ENCODE data around the gene NRN1. TPM values are rescaled to one million over a fixed set of nuclear protein-coding genes. Genes with fewer than 3 reads are reported as not detected.

The NRN1 gene, protein sequence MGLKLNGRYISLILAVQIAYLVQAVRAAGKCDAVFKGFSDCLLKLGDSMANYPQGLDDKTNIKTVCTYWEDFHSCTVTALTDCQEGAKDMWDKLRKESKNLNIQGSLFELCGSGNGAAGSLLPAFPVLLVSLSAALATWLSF
- total RNA-seq, result 1 to 10 TPM in 2 of 4 donors, under 1 TPM in 2; 0.19 to 7.1 (median 3.7) TPM

DNA sequence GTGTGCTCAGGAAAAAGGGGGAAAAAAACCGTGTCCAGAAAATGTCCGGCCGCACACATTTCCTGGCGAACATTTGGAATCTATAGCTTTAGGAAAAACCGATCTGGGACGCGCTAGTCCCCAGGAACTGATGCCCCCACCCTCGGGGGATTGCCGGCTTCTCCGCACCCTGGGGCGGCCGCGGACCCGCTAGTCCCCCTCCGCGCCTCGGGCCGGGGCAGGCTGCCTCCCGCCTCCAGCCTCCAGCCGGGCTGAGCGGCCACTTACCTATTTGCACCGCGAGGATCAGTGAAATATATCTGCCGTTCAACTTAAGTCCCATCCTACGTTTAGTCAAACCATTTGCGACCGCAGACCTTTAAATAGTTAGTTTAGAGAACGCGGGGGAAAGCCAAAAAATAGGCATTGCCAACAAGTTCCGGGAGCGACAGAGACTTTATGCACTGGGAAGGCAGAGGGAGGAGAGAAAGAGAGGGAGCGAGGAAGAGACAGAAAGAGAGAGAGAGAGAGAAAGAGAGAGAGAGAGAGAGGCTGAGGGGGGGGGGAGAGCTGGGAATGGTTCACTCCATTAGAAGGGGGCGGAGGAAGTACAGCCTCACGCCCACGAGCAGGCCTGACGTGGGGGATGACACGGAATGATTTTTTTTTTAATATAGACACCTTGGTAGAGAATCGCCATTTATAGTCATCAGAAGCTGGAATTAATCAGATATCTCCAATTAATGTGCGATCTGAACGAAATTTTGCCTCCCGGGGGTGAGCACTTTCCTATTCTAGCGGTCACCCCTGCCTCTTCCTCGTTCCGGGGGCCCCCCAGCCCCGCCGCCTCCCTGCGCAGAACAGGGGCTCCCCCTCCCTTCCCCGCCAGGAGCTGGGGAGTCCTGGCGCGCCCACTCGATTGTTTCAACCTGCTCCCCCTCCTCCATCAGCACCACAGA is at the start of gene NRN1:
TSS of gene NRN1 (minus strand) at position 498 of the 938 bp plus-strand sequence. CDS start at position 322, 176 bp downstream.
- H3K27me3 ChIP-seq, result peaks cover 32 to 99% (median 69%) of the 10 kb centered on the region in 4 donors
- 6 to 8% methylated on average over 16 to 27 of the region's 51 CpGs for WGBS, 2 donors
- intact Hi-C loops (cut with DNase I), result no loop called here
- H3K9me3 ChIP-seq, result peaks cover 0 to 6% (median 3%) of the 10 kb centered on the region in 3 donors
- peak within 1 kb of the TSS; percentile 22 to 85 (median 66) for H3K27ac ChIP-seq
- DNase-seq, result no peak
- H3K4me3 ChIP-seq, result peak within 1 kb of the TSS; percentile 16 to 64 (median 43)
- TF ChIP-seq POLR2A (IDR thresholded peaks at IDR 0.05), result no peak
- TF ChIP-seq, protein P1, sequence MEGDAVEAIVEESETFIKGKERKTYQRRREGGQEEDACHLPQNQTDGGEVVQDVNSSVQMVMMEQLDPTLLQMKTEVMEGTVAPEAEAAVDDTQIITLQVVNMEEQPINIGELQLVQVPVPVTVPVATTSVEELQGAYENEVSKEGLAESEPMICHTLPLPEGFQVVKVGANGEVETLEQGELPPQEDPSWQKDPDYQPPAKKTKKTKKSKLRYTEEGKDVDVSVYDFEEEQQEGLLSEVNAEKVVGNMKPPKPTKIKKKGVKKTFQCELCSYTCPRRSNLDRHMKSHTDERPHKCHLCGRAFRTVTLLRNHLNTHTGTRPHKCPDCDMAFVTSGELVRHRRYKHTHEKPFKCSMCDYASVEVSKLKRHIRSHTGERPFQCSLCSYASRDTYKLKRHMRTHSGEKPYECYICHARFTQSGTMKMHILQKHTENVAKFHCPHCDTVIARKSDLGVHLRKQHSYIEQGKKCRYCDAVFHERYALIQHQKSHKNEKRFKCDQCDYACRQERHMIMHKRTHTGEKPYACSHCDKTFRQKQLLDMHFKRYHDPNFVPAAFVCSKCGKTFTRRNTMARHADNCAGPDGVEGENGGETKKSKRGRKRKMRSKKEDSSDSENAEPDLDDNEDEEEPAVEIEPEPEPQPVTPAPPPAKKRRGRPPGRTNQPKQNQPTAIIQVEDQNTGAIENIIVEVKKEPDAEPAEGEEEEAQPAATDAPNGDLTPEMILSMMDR (IDR thresholded peaks at IDR 0.05), result no peak
- peaks cover 27 to 71% (median 38%) of the 10 kb centered on the region in 3 donors for H3K4me1 ChIP-seq
- no peaks in the 10 kb centered on the region for H3K36me3 ChIP-seq

DNA sequence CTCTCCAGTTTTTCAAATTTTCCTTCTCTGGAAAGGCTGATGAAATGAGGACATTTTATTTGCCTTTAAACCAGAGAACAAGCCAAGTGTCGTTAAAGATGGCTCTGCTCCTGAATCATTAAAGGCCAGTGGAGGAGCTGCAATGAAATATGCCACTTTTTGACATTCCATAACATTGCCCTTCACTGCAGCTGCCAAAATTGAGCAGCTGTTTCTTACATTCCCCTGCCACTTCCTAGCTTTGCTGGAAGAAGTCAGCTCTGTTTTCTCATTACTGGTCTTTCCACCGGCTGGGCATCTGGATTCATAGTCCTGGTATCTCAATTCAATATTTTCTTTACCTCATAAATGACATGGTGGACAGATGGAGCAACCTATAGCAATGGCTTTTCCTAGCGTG is 45.5 kb upstream of the NRN1 start:
- DNase-seq, result no peak
- intact Hi-C loops (cut with DNase I), result no loop called here

DNA sequence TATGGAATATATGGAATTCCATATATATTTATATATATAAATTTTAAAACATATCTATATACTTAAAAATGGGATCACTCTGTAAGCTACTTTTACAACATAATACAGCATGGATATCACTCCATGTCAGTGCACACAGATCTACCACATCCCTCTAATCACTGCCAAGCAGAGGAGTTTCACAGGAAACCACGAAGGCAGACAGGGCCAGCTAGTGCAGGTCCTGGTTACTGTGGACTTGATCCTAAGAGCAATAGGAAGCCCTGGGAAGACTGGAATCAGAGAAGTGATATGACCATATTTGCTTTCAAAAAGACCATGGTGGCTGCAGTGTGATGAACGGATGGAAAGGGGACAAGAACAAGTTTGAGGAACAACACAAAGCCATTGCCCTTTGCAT is 40.0 kb upstream of the NRN1 start:
- Histone ChIP-seq H3K9me3 (no peaks in the 10 kb centered on the region), H3K27me3 (peaks cover 0 to 18% (median 0%) of the 10 kb centered on the region in 4 donors), H3K4me3 (no peak overlapping the region), H3K4me1 (no peaks in the 10 kb centered on the region), H3K36me3 (no peaks in the 10 kb centered on the region), H3K27ac (no peak overlapping the region)
- no peak for DNase-seq
- intact Hi-C loops (cut with DNase I), result no loop called here
- WGBS, 2 donors, result 66 to 67% methylated on average over 2 of the region's 2 CpGs
- TF ChIP-seq, protein P1 (IDR thresholded peaks at IDR 0.05), result no peak

More for the DNA sequence above, 45.5 kb upstream of the NRN1 start:
- Histone ChIP-seq H3K9me3 (no peaks in the 10 kb centered on the region), H3K27me3 (peaks cover 0 to 31% (median 0%) of the 10 kb centered on the region in 4 donors), H3K4me3 (no peak overlapping the region), H3K4me1 (no peaks in the 10 kb centered on the region), H3K27ac (no peak overlapping the region), H3K36me3 (no peaks in the 10 kb centered on the region)
- TF ChIP-seq, protein P1 (IDR thresholded peaks at IDR 0.05), result no peak
- TF ChIP-seq POLR2A (IDR thresholded peaks at IDR 0.05), result no peak
- 65 to 69% methylated on average over 3 of the region's 3 CpGs for WGBS, 2 donors

DNA sequence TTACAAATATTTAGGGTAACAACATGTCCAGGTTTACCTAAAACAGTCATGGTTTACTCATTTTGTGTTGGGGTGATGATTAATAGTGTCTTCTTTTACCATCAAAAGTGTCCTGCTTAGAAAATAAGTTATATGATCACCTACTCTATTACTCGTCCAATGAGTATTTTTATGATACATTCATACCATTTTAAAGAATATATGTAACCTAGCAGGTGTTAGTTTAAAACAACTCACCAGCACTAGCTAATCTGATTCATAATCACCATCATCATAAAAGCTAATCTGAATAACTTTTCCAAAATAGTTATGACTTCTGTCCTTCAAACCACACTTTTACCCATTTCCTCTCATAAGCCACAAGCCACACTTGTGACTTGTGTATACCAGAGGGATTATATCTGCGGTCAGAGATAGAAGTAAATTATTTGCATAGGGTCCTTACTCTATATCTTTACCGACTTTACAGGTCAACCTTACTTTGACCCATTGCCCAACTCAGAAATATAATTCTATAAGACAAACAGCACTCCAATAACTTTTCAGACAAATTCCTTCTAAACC is 33.3 kb upstream of the NRN1 start:
- Histone ChIP-seq H3K9me3 (no peaks in the 10 kb centered on the region), H3K4me3 (no peak overlapping the region), H3K27me3 (peaks cover 0 to 15% (median 0%) of the 10 kb centered on the region in 4 donors), H3K4me1 (no peaks in the 10 kb centered on the region), H3K36me3 (no peaks in the 10 kb centered on the region), H3K27ac (no peak overlapping the region)
- TF ChIP-seq, protein P1 (IDR thresholded peaks at IDR 0.05), result no peak
- no peak for TF ChIP-seq POLR2A (IDR thresholded peaks at IDR 0.05)
- 66% methylated on average over 3 of the region's 3 CpGs for WGBS, 2 donors
- intact Hi-C loops (cut with DNase I), result no loop called here
- DNase-seq, result no peak

DNA sequence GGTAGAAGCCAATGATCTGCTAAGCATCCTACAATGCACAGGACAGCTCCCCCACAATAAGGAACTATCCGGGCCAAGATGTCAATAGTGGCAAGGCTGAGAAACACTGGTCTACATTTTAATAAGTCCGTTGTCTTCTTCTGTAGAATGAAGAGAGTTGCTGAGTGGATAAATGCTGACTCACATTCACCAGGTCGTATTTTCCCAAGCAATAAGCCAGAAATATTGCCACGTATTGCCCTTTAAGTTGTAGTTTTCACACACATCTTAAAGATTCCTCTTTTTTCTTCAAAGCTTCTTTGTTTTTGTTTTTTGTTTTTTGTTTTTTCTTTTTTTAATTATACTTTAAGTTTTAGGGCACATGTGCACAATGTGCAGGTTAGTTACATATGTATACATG is 30.5 kb upstream of the NRN1 start:
- Histone ChIP-seq H3K4me1 (no peaks in the 10 kb centered on the region), H3K9me3 (no peaks in the 10 kb centered on the region), H3K36me3 (no peaks in the 10 kb centered on the region), H3K4me3 (no peak overlapping the region), H3K27ac (no peak overlapping the region), H3K27me3 (peaks cover 0 to 9% (median 0%) of the 10 kb centered on the region in 4 donors)
- WGBS, 2 donors, result 80 to 85% methylated on average over 4 of the region's 4 CpGs
- no peak for DNase-seq
- TF ChIP-seq POLR2A (IDR thresholded peaks at IDR 0.05), result no peak
- TF ChIP-seq, protein P1 (IDR thresholded peaks at IDR 0.05), result no peak
- intact Hi-C loops (cut with DNase I), result no loop called here

All from esophagus squamous epithelium (tissue), 5 donors.